Peyer's patch (tissue), 4 donors: ENCODE data around the gene DEGS1.

Source experiments
- CTCF ChIP-seq, 6 experiments: fragments of 450-650 bp in 4 of 6; fragments of 200-600 bp in 2 of 6; sonication (generic) in 1 of 6; IDR thresholded peaks; one replicate each; pipeline ENCODE4 v1.5.1; 2017 to 2019; ENCODE audit warnings: antibody characterized with exemption in 6 of 6, mild to moderate bottlenecking in 3 of 6, moderate library complexity in 1 of 6
- POLR2A ChIP-seq, 2 donors: fragments of 450-650 bp; IDR thresholded peaks; one replicate each; pipeline ENCODE4 v1.5.1; 2017; ENCODE audit warnings: antibody characterized with exemption in 2 of 2, mild to moderate bottlenecking in 2 of 2, moderate library complexity in 2 of 2

GRCh38 chr1:224170343-224170742, 12.7 kb upstream of the DEGS1 start:
- no peak for TF ChIP-seq POLR2A (IDR thresholded peaks at IDR 0.05)
- TF ChIP-seq CTCF (IDR thresholded peaks at IDR 0.05): no peak
